A549 (cell line): ENCODE data around the gene FAM156A. TPM values are rescaled to one million over a fixed set of nuclear protein-coding genes. Genes with fewer than 3 reads are reported as not detected.
A peak's percentile ranks its signal among the peaks of the same experiment; 100 is the strongest.
"Not testable (repeated sequence)": the region's sequence is repeated elsewhere in the genome, so short reads cannot be mapped to it uniquely, and the experiment has no call there.

Experiments used
- ATAC-seq, 2 experiments: fragments of 200-7000 bp in 1 of 2; fragments of >200 bp in 1 of 2; cut with Nextera tagmentation in 1 of 2; cut with Tn5 transposase in 1 of 2; 3 replicates each; pipeline versions ENCODE4 v1.8.0 to v1.9.1; 2018 to 2020; ENCODE audit warnings: mild to moderate bottlenecking in 1 of 2, moderate library complexity in 1 of 2
- CTCF ChIA-PET: fragments of 300-600 bp; sonication (Branson Sonifier 250); formaldehyde crosslinking; extraction: SDS; loops from one replicate; lab custom pipeline; 2021; ENCODE audit warnings: antibody characterized with exemption, inconsistent platforms; lab: Yijun Ruan, JAX
- POLR2A ChIA-PET: fragments of 350-600 bp; formaldehyde crosslinking; extraction: SDS; loops from one replicate; lab custom pipeline; 2021; ENCODE audit warnings: antibody characterized with exemption, inconsistent platforms; lab: Yijun Ruan, JAX
- DNase-seq, 2 experiments: peaks; one replicate each; pipeline versions ENCODE4 v3.0.0 to v3.0.0-alpha.2; 2011 to 2016; ENCODE audit warnings: low read depth in 1 of 2, low spot score in 1 of 2
- FAIRE-seq: peaks from 2 replicates; lab custom pipeline; 2011; peaks lifted over from hg19 to GRCh38; lab: Jason Lieb, UNC
- H3K27ac ChIP-seq, 2 experiments: fragments of >200 bp; sonication (Bioruptor Twin); formaldehyde crosslinking; 3 replicates each; pipeline ENCODE4 v1.5.1; 2016 to 2017
- H3K4me1 ChIP-seq: fragments of >200 bp; sonication (Bioruptor Twin); formaldehyde crosslinking; 3 replicates; pipeline ENCODE4 v1.6.1; 2016
- H3K4me2 ChIP-seq: fragments of >200 bp; sonication (Bioruptor Twin); formaldehyde crosslinking; 3 replicates; pipeline ENCODE4 v1.6.1; 2016
- H3K4me3 ChIP-seq: fragments of >200 bp; sonication (Bioruptor Twin); formaldehyde crosslinking; 3 replicates; pipeline ENCODE4 v1.5.1; 2016
- H3K9me3 ChIP-seq: fragments of >200 bp; sonication (Bioruptor Twin); formaldehyde crosslinking; 3 replicates; pipeline ENCODE4 v1.6.1; 2016
- WGBS: methylation state at CpG from one replicate; pipeline ENCODE4 v1.1.6; 2017; ENCODE audit errors: missing lambda C conversion rate; 5-methylcytosine and 5-hydroxymethylcytosine counted together
- polyA plus RNA-seq, 4 experiments: library from polyadenylated mRNA; depleted of rRNA in 3 of 4; stranded (reverse); fragments of >200 nt; fragmentation: RNase III in 1 of 4; extraction: RNeasy Plus Mini Kit Qiagen cat#74134 plus additional on column Dnase treatment in 1 of 4; gene quantifications; 2 replicates in 3 of 4; 3 replicates in 1 of 4; pipeline ENCODE4 v1.2.3, GENCODE V29; 2011 to 2017

FAM156A gene
- polyA plus RNA-seq, 2 of the 4 experiments (the other 2 are of a cell fraction): 20.1 to 22.6 TPM

- FAIRE-seq, H3K9me3 ChIP-seq, DNase-seq, H3K4me3 ChIP-seq, H3K4me1 ChIP-seq, POLR2A ChIA-PET, H3K27ac ChIP-seq, H3K4me2 ChIP-seq, ATAC-seq, CTCF ChIA-PET: not testable (repeated sequence)
- WGBS: no CpG with 5 or more reads among the region's 7 CpGs
Measured at GRCh38 chrX:52958961-52959360, 643 bp upstream of the FAM156A start.

- CTCF ChIA-PET, FAIRE-seq, H3K4me3 ChIP-seq, H3K4me2 ChIP-seq, DNase-seq, POLR2A ChIA-PET, H3K4me1 ChIP-seq, H3K27ac ChIP-seq, H3K9me3 ChIP-seq, ATAC-seq: not testable (repeated sequence)
- WGBS: no CpG with 5 or more reads among the region's 10 CpGs
Measured at GRCh38 chrX:52949884-52950283, 8.4 kb downstream of the FAM156A start.

- WGBS: no CpG with 5 or more reads among the region's 4 CpGs
- FAIRE-seq, POLR2A ChIA-PET: not testable (repeated sequence)
Measured at GRCh38 chrX:52949325-52949724, 9.0 kb downstream of the FAM156A start.

DNA sequence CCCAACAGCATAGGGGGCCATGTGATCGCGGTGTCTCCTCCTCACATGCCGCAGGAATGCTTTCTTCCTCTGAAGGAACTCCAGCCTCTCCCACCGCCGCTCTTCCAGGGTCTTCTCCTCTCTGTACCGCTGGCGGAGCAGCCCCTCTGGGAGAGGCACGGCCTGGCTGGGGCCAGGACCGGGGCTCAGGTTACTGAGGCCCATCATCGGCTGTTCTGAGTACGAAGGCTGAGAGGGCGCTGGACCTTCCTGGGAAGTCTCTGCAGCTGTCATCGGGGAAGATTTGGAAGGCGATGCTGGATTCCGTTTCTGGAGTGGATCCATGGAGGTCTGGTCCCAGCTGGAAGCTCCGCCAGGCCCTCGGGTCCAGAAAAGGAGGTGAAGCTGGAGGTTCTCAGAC, 10.1 kb downstream of the FAM156A start:
- H3K4me1 ChIP-seq, CTCF ChIA-PET, ATAC-seq, H3K27ac ChIP-seq, H3K4me3 ChIP-seq, POLR2A ChIA-PET, H3K4me2 ChIP-seq, DNase-seq, FAIRE-seq, H3K9me3 ChIP-seq: not testable (repeated sequence)
- WGBS: no CpG with 5 or more reads among the region's 17 CpGs

More at GRCh38 chrX:52949325-52949724, 9.0 kb downstream of the FAM156A start:
- DNase-seq, H3K4me3 ChIP-seq, ATAC-seq, H3K4me1 ChIP-seq, H3K4me2 ChIP-seq, H3K27ac ChIP-seq, CTCF ChIA-PET, H3K9me3 ChIP-seq: not testable (repeated sequence)

GRCh38 chrX:52947501-52947900, 10.8 kb downstream of the FAM156A start:
- FAIRE-seq, H3K4me1 ChIP-seq, DNase-seq, ATAC-seq, H3K27ac ChIP-seq, POLR2A ChIA-PET, CTCF ChIA-PET, H3K4me3 ChIP-seq, H3K4me2 ChIP-seq, H3K9me3 ChIP-seq: not testable (repeated sequence)
- WGBS: no CpG with 5 or more reads among the region's 16 CpGs

GRCh38 chrX:52945838-52946494, 12.4 kb downstream of the FAM156A start:
- H3K9me3 ChIP-seq, POLR2A ChIA-PET, DNase-seq, H3K4me3 ChIP-seq, H3K4me1 ChIP-seq, CTCF ChIA-PET, H3K4me2 ChIP-seq, FAIRE-seq, H3K27ac ChIP-seq: not testable (repeated sequence)
- peak in 1 of 2 experiments; percentile 67; a peak in 3 of 6 replicates for ATAC-seq
- WGBS: no CpG with 5 or more reads among the region's 14 CpGs

DNA sequence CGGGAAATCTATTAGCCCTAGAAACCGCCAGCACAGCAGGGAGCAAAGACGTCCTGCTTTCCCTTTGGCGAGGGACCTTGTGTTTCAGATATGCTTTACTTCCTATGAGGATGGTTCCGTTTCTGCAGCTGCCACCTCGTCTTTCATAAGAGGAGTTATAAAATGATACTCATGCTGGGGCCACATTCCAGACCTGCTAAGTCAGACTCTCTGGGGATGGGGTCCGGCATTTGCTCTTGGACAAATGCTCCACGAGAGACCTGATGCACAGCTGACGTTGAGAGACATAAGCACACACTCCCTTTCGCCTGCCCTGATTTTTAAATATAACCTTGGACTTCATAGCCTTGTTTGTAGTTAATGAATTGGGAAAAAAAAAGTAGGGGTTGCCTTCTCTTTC, 16.6 kb downstream of the FAM156A start:
- DNase-seq, POLR2A ChIA-PET, ATAC-seq, FAIRE-seq, H3K27ac ChIP-seq, H3K4me1 ChIP-seq, H3K4me3 ChIP-seq, H3K4me2 ChIP-seq, H3K9me3 ChIP-seq, CTCF ChIA-PET: not testable (repeated sequence)
- no CpG with 5 or more reads among the region's 10 CpGs for WGBS

DNA sequence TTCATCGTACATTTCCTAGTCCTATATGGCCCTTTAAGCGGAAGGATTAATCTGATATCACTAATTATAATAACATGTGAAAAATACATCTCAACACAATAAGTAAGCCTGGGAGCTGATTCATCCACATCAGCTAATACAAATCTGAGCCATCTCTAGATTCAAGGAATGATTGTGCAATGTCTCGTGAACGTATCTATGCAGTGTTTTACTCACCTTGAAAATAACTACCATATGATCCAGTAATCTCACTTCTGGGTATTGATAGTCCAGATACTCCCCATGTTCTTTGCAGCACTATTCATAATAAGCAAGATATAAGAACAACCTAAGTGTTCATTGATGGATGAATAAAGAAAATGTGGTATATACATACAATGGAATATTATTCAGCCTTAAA, 17.6 kb downstream of the FAM156A start:
- H3K27ac ChIP-seq, ATAC-seq, H3K9me3 ChIP-seq, H3K4me2 ChIP-seq, POLR2A ChIA-PET, H3K4me3 ChIP-seq, CTCF ChIA-PET, DNase-seq, H3K4me1 ChIP-seq: not testable (repeated sequence)
- no CpG with 5 or more reads among the region's 4 CpGs for WGBS
- peak; percentile 99 for FAIRE-seq
